Hematopoietic multipotent progenitor cell treated with erythropoietin and hydrocortisone succinate and interleukin-3 and kit ligand, for 6 days (in vitro differentiated cells): ENCODE measurements around the gene GTF2H4.
A peak's percentile ranks its signal among the peaks of the same experiment; 100 is the strongest.
"Not testable (repeated sequence)": the region's sequence is repeated elsewhere in the genome, so short reads cannot be mapped to it uniquely, and the experiment has no call there.

ENCODE experiments used
- DNase-seq: peaks from one replicate; pipeline ENCODE4 v3.0.0-alpha.2; 2015

The GTF2H4 gene

DNA sequence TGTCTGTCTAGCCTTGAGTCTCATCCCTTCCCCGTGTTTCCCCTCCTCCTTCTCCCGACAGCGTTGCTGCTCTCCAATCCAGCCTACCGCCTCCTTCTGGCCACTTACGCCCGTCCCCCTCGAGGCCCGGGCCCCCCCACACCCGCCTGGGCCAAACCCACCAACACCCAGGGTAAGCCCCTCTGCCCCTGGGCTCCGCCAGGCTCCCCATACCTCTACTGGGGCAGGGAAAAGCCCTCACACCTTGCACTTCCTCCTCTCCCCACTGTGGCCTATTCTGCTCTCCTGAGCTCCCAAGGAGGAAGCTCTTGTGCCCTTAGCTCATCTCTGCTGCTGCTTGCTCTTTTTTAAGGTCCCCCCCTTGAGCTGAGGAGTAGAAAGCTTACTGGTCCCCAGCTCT is 12.7 kb upstream of the GTF2H4 start:
- DNase-seq, result no peak

DNA sequence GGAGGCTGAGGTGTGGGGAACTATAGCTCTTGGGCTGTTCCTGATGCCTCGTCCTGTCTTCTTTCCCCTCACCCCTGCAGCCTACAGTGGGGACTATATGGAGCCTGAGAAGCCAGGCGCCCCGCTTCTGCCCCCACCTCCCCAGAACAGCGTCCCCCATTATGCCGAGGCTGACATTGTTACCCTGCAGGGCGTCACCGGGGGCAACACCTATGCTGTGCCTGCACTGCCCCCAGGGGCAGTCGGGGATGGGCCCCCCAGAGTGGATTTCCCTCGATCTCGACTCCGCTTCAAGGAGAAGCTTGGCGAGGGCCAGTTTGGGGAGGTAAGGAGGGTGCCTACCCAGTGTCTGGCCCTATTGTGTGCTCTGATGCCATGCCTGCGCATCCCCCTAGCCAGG is 11.5 kb upstream of the GTF2H4 start:
- DNase-seq, result no peak

DNA sequence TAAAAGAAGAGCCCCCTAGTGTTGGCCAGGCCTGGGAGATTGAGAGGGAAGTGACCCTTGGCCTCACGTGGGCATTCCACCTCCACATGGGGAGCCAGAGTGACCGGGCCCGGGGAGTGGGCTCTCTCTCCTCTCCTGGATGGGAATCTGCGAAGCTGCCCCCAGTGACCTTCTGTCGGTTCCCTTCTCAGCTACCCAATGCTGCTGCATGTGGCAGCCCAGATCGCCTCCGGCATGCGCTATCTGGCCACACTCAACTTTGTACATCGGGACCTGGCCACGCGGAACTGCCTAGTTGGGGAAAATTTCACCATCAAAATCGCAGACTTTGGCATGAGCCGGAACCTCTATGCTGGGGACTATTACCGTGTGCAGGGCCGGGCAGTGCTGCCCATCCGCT is 10.1 kb upstream of the GTF2H4 start:
- DNase-seq, result no peak

- no peak for DNase-seq
These were observed 9.2 kb upstream of the GTF2H4 start for GRCh38 chr6:30898750-30899360.

- DNase-seq, result no peak
These were observed 7.1 kb upstream of the GTF2H4 start for GRCh38 chr6:30900863-30901417.

- DNase-seq, result no peak
These were observed 6.6 kb upstream of the GTF2H4 start for GRCh38 chr6:30901436-30901835.

DNA sequence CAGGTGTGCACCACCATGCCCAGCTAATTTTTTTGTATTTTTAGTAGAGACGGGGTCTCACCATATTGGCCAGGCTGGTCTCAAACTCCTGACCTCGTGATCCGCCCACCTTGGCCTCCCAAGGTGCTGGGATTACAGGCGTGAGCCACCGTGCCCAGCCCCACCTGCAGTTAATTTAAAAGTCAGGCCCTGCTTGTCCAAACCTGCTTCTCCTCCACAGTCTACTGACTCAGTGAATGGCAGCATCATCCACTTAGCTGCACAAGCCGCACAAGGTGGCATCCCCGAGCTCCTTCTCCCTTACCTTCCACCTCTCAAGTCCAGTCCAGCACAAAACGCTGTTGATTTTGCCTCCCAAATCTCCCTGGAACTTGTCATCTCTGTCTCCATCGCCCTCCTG is 5.8 kb upstream of the GTF2H4 start:
- not testable (repeated sequence) for DNase-seq

GRCh38 chr6:30902709-30903108 is 5.3 kb upstream of the GTF2H4 start:
- no peak for DNase-seq

GRCh38 chr6:30903236-30903635 is 4.8 kb upstream of the GTF2H4 start:
- no peak for DNase-seq

DNA sequence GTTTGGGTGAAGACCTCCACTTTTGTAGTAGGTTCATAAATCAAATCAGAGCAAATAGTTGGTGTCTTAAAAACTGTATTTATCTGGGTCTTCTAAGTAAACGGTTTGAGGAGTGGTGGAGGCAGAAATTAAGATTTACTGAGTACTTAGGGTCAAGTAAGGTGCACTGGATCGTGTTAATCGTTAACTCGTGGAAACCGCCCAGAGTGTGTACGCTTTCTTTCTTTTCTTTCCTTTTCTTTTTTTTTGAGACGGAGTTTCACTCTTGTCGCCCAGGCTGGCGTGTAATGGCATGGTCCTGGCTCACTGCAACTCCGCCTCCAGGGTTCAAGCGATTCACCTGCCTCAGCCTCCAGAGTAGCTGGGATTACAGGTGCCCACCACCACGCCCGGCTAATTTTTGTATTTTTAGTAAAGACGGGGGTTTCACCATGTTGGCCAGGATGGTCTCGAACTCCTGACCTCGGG is 683 bp upstream of the GTF2H4 start:
- not testable (repeated sequence) for DNase-seq

- DNase-seq, result no peak
These were observed 693 bp downstream of the GTF2H4 start for GRCh38 chr6:30908700-30909099.

- not testable (repeated sequence) for DNase-seq
These were observed 2.5 kb downstream of the GTF2H4 start for GRCh38 chr6:30910473-30910872.

DNA sequence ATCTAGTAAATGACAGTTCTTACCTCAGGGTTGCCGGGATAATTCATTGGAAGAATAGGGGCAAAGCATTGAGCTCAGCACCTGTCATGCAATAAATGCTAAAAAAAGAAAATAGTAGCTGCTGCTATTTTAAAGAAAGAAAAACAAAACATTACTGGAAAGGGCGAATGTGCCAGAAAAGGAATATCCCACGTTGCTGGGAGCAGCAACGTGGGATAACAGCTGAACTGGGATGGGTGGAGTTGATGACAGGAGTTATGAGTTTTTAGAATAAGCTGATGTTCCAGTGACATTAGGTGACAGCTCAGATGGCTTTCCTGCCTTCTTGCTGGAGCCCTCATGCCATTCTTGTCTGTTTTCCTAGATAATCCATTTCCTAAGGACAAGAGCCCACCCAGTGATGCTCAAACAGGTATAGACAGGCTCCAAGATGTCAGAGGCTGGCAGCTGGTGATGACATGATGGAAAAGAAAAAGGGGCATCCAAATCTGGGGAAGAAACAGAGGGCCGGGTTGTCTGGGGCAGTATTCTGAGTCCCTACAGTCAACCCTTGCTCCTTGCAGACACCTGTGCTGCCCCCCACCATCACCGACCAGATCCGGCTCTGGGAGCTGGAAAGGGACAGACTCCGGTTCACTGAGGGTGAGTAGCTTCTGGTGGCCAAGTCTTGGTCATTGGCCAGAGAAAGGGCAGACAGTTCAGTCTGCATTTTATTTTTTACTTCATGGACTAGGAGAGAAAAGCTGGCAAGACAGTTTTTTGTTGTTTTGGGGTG is 4.9 kb downstream of the GTF2H4 start:
- no peak for DNase-seq

DNA sequence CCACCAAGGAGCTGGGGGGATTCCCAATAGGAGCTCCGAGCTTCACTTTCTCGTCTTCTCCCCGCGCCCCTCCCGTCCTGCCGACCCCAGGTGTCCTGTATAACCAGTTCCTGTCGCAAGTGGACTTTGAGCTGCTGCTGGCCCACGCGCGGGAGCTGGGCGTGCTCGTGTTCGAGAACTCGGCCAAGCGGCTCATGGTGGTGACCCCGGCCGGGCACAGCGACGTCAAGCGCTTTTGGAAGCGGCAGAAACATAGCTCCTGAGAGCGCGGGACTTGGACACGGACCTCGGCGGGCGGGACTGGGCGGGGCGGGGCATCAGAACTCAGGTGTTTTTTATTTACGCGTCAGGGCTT is 5.7 kb downstream of the GTF2H4 start:
- peak; percentile 11 for DNase-seq

GRCh38 chr6:30914076-30914853 is 6.3 kb downstream of the GTF2H4 start, which contains the start of gene VARS2:
Gene VARS2, plus strand, starts transcription at chr6:30914238. Its CDS starts 599 bp downstream, at chr6:30914837.
- DNase-seq, result peak; percentile 93

GRCh38 chr6:30914854-30915590 is 7.0 kb downstream of the GTF2H4 start:
- DNase-seq, result peak; percentile 40

DNA sequence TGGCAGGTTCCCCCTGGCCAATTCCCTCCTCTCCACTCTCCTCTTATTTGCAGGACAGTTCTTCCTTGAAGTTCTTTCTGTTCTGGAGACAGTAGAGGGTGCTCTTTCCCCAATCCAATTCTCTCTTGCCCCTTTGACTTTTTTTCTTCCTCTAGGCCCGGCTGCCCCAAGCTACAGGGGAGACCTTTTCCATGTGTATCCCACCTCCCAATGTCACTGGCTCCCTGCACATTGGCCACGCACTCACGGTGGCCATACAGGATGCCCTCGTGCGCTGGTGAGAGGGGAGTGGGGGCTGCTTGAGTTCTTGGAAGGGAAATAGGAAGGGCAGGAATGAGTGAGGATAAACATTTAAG is 7.6 kb downstream of the GTF2H4 start:
- peak; percentile 87 for DNase-seq

GRCh38 chr6:30917041-30917440 is 9.0 kb downstream of the GTF2H4 start:
- no peak for DNase-seq

- DNase-seq, result no peak
These were observed 9.5 kb downstream of the GTF2H4 start for GRCh38 chr6:30917487-30917886.

GRCh38 chr6:30918670-30919069 is 10.7 kb downstream of the GTF2H4 start:
- peak; percentile 76 for DNase-seq

DNA sequence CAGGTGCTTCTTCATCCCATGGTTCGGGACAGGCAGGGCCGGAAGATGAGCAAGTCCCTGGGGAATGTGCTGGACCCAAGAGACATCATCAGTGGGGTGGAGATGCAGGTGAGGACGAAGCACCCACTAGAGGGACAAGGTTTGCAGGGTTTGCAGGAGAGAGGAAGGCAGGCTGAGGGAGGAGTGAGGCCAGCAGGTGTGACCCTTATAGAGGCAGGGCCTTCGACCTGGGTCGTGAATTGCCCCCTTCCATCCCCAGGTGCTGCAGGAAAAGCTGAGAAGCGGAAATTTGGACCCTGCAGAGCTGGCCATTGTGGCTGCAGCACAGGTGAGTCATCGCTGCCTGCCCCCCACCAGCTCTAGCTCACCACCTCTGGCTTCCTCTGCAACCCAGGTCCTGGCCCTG is 14.4 kb downstream of the GTF2H4 start:
- DNase-seq, result no peak

DNA sequence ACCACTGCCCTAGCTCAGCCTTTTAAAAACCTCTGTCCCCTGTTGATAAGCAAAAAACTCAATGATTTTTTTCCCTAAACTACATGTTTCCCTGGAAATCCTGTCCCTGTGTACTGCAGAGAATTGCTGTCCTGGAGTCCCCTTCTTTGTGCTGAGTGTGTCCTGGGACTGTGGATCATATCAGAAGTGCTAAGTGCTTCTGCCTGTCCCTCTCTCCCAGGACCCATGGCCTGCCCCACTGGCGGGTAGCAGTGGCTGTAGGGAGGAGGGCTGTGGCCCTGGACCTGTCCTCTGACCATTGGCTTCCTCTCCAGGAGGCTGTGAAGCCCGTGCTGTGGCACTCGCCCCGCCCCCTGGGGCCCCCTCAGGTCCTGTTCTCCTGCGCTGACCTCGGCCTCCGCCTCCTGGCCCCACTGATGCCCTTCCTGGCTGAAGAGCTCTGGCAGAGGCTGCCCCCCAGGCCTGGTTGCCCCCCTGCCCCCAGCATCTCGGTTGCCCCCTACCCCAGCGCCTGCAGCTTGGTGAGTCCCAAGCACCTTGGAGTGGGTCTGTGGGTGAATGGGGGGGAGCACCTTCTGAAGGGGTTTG is 16.1 kb downstream of the GTF2H4 start:
- not testable (repeated sequence) for DNase-seq
